Liver (tissue), 9 donors: ENCODE measurements around the gene IQCM. TPM values are rescaled to one million over a fixed set of nuclear protein-coding genes. Genes with fewer than 3 reads are reported as not detected.

ENCODE experiments used
- DNase-seq: peaks from one replicate; pipeline ENCODE4 v3.0.0-alpha.2; 2017; ENCODE audit warnings: low spot score
- H3K27ac ChIP-seq, 2 donors: one replicate each; pipeline ENCODE4 v1.7.0; 2013; ENCODE audit warnings: inconsistent platforms in 2 of 2, low read length in 2 of 2, control low read depth in 1 of 2, low read depth in 1 of 2, mild to moderate bottlenecking in 1 of 2
- H3K27me3 ChIP-seq, 4 donors: one replicate each; pipeline versions ENCODE4 v1.6.1 to v1.7.0; 2013; ENCODE audit warnings: low read length in 3 of 4, inconsistent platforms in 1 of 4, mild to moderate bottlenecking in 1 of 4, moderate library complexity in 1 of 4; ENCODE audit not compliant: control insufficient read depth in 4 of 4, insufficient read depth in 4 of 4
- H3K36me3 ChIP-seq, 4 donors: one replicate each; pipeline versions ENCODE4 v1.6.1 to v1.7.0; 2013; ENCODE audit warnings: low read length in 3 of 4, mild to moderate bottlenecking in 3 of 4, low read depth in 1 of 4, moderate library complexity in 1 of 4; ENCODE audit not compliant: control insufficient read depth in 4 of 4, insufficient read depth in 3 of 4
- H3K4me1 ChIP-seq, 4 donors: one replicate each; pipeline versions ENCODE4 v1.6.1 to v1.7.0; 2013; ENCODE audit warnings: low read length in 3 of 4, mild to moderate bottlenecking in 3 of 4, moderate library complexity in 1 of 4; ENCODE audit not compliant: control insufficient read depth in 4 of 4, insufficient read depth in 4 of 4
- H3K4me3 ChIP-seq, 3 donors: one replicate each; pipeline versions ENCODE4 v1.6.1 to v1.7.0; 2013; ENCODE audit warnings: low read length in 3 of 3, control low read depth in 1 of 3, low read depth in 1 of 3, mild to moderate bottlenecking in 1 of 3
- H3K9ac ChIP-seq, 2 donors: one replicate each; pipeline ENCODE4 v1.7.0; 2013; ENCODE audit warnings: low read length in 2 of 2, mild to moderate bottlenecking in 2 of 2, moderate library complexity in 2 of 2, control low read depth in 1 of 2, low read depth in 1 of 2
- H3K9me3 ChIP-seq, 4 donors: one replicate each; pipeline versions ENCODE4 v1.6.1 to v1.7.0; 2013; ENCODE audit warnings: low read length in 3 of 4; ENCODE audit not compliant: control insufficient read depth in 4 of 4
- ATF3 ChIP-seq: IDR thresholded peaks from 2 replicates; pipeline ENCODE4 v1.6.1; 2016; ENCODE audit warnings: antibody characterized with exemption
- EGR1 ChIP-seq, 2 donors: IDR thresholded peaks; 2 replicates each; pipeline ENCODE4 v1.6.1; 2016 to 2018; ENCODE audit warnings: antibody characterized with exemption in 2 of 2, low read depth in 2 of 2
- FOXA1 ChIP-seq: IDR thresholded peaks from 2 replicates; pipeline ENCODE4 v1.6.1; 2016; ENCODE audit warnings: antibody characterized with exemption
- GABPA ChIP-seq, 2 donors: IDR thresholded peaks in 1 of 2; conservative IDR thresholded peaks in 1 of 2; 2 replicates each; pipeline ENCODE4 v1.6.1; 2016; ENCODE audit warnings: antibody characterized with exemption in 2 of 2, mild to moderate bottlenecking in 1 of 2, moderate library complexity in 1 of 2
- JUND ChIP-seq, 2 donors: IDR thresholded peaks; 2 replicates each; pipeline ENCODE4 v1.6.1; 2016; ENCODE audit warnings: antibody characterized with exemption in 2 of 2
- MAX ChIP-seq: IDR thresholded peaks from 2 replicates; pipeline ENCODE4 v1.6.1; 2016; ENCODE audit warnings: antibody characterized with exemption
- NR2F2 ChIP-seq: IDR thresholded peaks from 2 replicates; pipeline ENCODE4 v1.6.1; 2016; ENCODE audit warnings: antibody characterized with exemption
- RAD21 ChIP-seq, 2 donors: IDR thresholded peaks; 2 replicates each; pipeline ENCODE4 v1.6.1; 2016; ENCODE audit warnings: antibody characterized with exemption in 2 of 2, mild to moderate bottlenecking in 2 of 2
- RXRA ChIP-seq, 2 donors: IDR thresholded peaks; 2 replicates each; pipeline ENCODE4 v1.6.1; 2017 to 2018; ENCODE audit warnings: antibody characterized with exemption in 2 of 2, mild to moderate bottlenecking in 1 of 2
- SP1 ChIP-seq: IDR thresholded peaks from 2 replicates; pipeline ENCODE4 v1.6.1; 2018; ENCODE audit warnings: antibody characterized with exemption, mild to moderate bottlenecking
- TAF1 ChIP-seq: conservative IDR thresholded peaks from 2 replicates; pipeline ENCODE4 v1.6.1; 2016; ENCODE audit warnings: antibody characterized with exemption, mild to moderate bottlenecking
- YY1 ChIP-seq: IDR thresholded peaks from 2 replicates; pipeline ENCODE4 v1.6.1; 2016; ENCODE audit warnings: antibody characterized with exemption, mild to moderate bottlenecking
- polyA plus RNA-seq, 2 donors: library from polyadenylated mRNA; stranded (reverse) in 1 of 2; unstranded in 1 of 2; fragments of 200-250 nt in 1 of 2; fragments of >200 nt in 1 of 2; fragmentation: Nextera tagmentation in 1 of 2; extraction: Ambion mirVana in 1 of 2; gene quantifications; one replicate each; pipeline versions ENCODE4 v1.2.1 to v1.2.3, GENCODE V29; 2013 to 2015
- total RNA-seq, 2 donors: library from RNA; depleted of rRNA; stranded (reverse); fragments of >200 nt; gene quantifications; one replicate each; pipeline ENCODE4 v1.2.3, GENCODE V29; 2014
- TF ChIP-seq, protein P1 (sequence below): fragments of 150-350 bp; IDR thresholded peaks from 2 replicates; pipeline ENCODE4 v1.5.1; 2017; ENCODE audit warnings: improper control_type of control experiment, low read depth, low read length; ENCODE audit not compliant: missing input control
- TF ChIP-seq, protein P2 (sequence below): IDR thresholded peaks from 2 replicates; pipeline ENCODE4 v1.6.1; 2016; ENCODE audit warnings: antibody characterized with exemption, mild to moderate bottlenecking
- TF ChIP-seq, protein P3 (sequence below): IDR thresholded peaks from 2 replicates; pipeline ENCODE4 v1.6.1; 2016; ENCODE audit warnings: antibody characterized with exemption
- donor health status: healthy.
- donor health status: healthy.
- donor health status: healthy.
- donor health status: healthy.
- donor health status: healthy.

The IQCM gene
- total and polyA plus RNA-seq, 4 donors = 0.08 TPM; not detected in 3

GRCh38 chr4:149518471-149518870 lies 297.2 kb downstream of the IQCM start:
- no peaks in the 10 kb centered on the region for H3K36me3 ChIP-seq
- H3K4me3 ChIP-seq = no peak overlapping the region
- no peaks in the 10 kb centered on the region for H3K4me1 ChIP-seq
- no peaks in the 10 kb centered on the region for H3K27me3 ChIP-seq
- H3K27ac ChIP-seq = no peak overlapping the region
- peaks cover 0 to 1% (median 0%) of the 10 kb centered on the region in 4 donors for H3K9me3 ChIP-seq
- H3K9ac ChIP-seq = no peak overlapping the region
- TF ChIP-seq MAX (no peak), SP1 (no peak), NR2F2 (no peak), YY1 (no peak), RXRA (IDR thresholded peaks at IDR 0.05) (no peak), TAF1 (no peak)
- TF ChIP-seq, protein P1, sequence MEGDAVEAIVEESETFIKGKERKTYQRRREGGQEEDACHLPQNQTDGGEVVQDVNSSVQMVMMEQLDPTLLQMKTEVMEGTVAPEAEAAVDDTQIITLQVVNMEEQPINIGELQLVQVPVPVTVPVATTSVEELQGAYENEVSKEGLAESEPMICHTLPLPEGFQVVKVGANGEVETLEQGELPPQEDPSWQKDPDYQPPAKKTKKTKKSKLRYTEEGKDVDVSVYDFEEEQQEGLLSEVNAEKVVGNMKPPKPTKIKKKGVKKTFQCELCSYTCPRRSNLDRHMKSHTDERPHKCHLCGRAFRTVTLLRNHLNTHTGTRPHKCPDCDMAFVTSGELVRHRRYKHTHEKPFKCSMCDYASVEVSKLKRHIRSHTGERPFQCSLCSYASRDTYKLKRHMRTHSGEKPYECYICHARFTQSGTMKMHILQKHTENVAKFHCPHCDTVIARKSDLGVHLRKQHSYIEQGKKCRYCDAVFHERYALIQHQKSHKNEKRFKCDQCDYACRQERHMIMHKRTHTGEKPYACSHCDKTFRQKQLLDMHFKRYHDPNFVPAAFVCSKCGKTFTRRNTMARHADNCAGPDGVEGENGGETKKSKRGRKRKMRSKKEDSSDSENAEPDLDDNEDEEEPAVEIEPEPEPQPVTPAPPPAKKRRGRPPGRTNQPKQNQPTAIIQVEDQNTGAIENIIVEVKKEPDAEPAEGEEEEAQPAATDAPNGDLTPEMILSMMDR = no peak
- TF ChIP-seq, protein P2, sequence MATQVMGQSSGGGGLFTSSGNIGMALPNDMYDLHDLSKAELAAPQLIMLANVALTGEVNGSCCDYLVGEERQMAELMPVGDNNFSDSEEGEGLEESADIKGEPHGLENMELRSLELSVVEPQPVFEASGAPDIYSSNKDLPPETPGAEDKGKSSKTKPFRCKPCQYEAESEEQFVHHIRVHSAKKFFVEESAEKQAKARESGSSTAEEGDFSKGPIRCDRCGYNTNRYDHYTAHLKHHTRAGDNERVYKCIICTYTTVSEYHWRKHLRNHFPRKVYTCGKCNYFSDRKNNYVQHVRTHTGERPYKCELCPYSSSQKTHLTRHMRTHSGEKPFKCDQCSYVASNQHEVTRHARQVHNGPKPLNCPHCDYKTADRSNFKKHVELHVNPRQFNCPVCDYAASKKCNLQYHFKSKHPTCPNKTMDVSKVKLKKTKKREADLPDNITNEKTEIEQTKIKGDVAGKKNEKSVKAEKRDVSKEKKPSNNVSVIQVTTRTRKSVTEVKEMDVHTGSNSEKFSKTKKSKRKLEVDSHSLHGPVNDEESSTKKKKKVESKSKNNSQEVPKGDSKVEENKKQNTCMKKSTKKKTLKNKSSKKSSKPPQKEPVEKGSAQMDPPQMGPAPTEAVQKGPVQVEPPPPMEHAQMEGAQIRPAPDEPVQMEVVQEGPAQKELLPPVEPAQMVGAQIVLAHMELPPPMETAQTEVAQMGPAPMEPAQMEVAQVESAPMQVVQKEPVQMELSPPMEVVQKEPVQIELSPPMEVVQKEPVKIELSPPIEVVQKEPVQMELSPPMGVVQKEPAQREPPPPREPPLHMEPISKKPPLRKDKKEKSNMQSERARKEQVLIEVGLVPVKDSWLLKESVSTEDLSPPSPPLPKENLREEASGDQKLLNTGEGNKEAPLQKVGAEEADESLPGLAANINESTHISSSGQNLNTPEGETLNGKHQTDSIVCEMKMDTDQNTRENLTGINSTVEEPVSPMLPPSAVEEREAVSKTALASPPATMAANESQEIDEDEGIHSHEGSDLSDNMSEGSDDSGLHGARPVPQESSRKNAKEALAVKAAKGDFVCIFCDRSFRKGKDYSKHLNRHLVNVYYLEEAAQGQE = no peak
- TF ChIP-seq, protein P3, sequence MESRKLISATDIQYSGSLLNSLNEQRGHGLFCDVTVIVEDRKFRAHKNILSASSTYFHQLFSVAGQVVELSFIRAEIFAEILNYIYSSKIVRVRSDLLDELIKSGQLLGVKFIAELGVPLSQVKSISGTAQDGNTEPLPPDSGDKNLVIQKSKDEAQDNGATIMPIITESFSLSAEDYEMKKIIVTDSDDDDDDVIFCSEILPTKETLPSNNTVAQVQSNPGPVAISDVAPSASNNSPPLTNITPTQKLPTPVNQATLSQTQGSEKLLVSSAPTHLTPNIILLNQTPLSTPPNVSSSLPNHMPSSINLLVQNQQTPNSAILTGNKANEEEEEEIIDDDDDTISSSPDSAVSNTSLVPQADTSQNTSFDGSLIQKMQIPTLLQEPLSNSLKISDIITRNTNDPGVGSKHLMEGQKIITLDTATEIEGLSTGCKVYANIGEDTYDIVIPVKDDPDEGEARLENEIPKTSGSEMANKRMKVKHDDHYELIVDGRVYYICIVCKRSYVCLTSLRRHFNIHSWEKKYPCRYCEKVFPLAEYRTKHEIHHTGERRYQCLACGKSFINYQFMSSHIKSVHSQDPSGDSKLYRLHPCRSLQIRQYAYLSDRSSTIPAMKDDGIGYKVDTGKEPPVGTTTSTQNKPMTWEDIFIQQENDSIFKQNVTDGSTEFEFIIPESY = no peak
- no peak for DNase-seq

GRCh38 chr4:149513081-149513480 lies 302.6 kb downstream of the IQCM start:
- H3K9me3 ChIP-seq = peaks cover 0 to 1% (median 0%) of the 10 kb centered on the region in 4 donors
- no peak overlapping the region for H3K4me3 ChIP-seq
- H3K27me3 ChIP-seq = no peaks in the 10 kb centered on the region
- H3K27ac ChIP-seq = no peak overlapping the region
- DNase-seq = no peak
- H3K9ac ChIP-seq = no peak overlapping the region
- H3K36me3 ChIP-seq = no peaks in the 10 kb centered on the region
- peaks cover 7 to 12% (median 7%) of the 10 kb centered on the region in 4 donors for H3K4me1 ChIP-seq
- TF ChIP-seq ATF3 (no peak), JUND (IDR thresholded peaks at IDR 0.05) (no peak), RAD21 (IDR thresholded peaks at IDR 0.05) (no peak), SP1 (no peak), YY1 (no peak), TAF1 (no peak), RXRA (IDR thresholded peaks at IDR 0.05) (no peak), EGR1 (IDR thresholded peaks at IDR 0.05; ENCODE audit: low read depth in 2 of 2) (no peak), FOXA1 (no peak), NR2F2 (no peak), GABPA (IDR thresholded peaks at IDR 0.05 in 1 of 2, conservative IDR thresholded peaks at IDR 0.05 in 1 of 2) (no peak)
- TF ChIP-seq, protein P2 = no peak
- TF ChIP-seq, protein P3 = no peak
- TF ChIP-seq, protein P1 = no peak
